ENCODE measurements around the gene CDH5.

- TF ChIP-seq CTCF (IDR thresholded peaks at IDR 0.05): peak; percentile 72
- no peak for TF ChIP-seq EZH2phosphoT487 (IDR thresholded peaks at IDR 0.05; ENCODE audit: borderline replicate concordance, low read depth)
- TF ChIP-seq RCOR1 (IDR thresholded peaks at IDR 0.05; ENCODE audit: low read length): no peak
- TF ChIP-seq TAF1 (IDR thresholded peaks at IDR 0.05; ENCODE audit: borderline replicate concordance, low read depth, low read length): no peak
These were observed 24.1 kb upstream of the CDH5 start for GRCh38 chr16:66342294-66342900.
